HUES64 (cell line): ENCODE results near the gene KLHL25.

Experiments
- H3K27ac ChIP-seq: 2 replicates; pipeline ENCODE4 v1.7.0; 2013; ENCODE audit warnings: low read depth, low read length, inconsistent platforms
- H3K27me3 ChIP-seq: 2 replicates; pipeline ENCODE4 v1.6.1; 2013; ENCODE audit warnings: mild to moderate bottlenecking, low read length; ENCODE audit not compliant: insufficient read depth
- H3K36me3 ChIP-seq: 2 replicates; pipeline ENCODE4 v1.6.1; 2013; ENCODE audit warnings: mild to moderate bottlenecking, low read length; ENCODE audit not compliant: insufficient read depth
- H3K4me1 ChIP-seq: 2 replicates; pipeline ENCODE4 v1.6.1; 2013; ENCODE audit warnings: mild to moderate bottlenecking, low read length, moderate library complexity; ENCODE audit not compliant: insufficient read depth
- H3K4me3 ChIP-seq: 2 replicates; pipeline ENCODE4 v1.5.1; 2013; ENCODE audit warnings: mild to moderate bottlenecking, low read length, moderate library complexity
- H3K9ac ChIP-seq: 2 replicates; pipeline ENCODE4 v1.6.1; 2013; ENCODE audit warnings: mild to moderate bottlenecking, low read depth, low read length
- H3K9me3 ChIP-seq: 2 replicates; pipeline ENCODE4 v1.6.1; 2013; ENCODE audit warnings: low read depth, low read length; ENCODE audit not compliant: insufficient read depth
- WGBS: fragments of 150-250, 120-280 bp; methylation state at CpG from one replicate; pipeline ENCODE4 v1.1.7; 2013; ENCODE audit warnings: missing lambda C conversion rate; 5-methylcytosine and 5-hydroxymethylcytosine counted together

KLHL25 gene

GRCh38 chr15:85750319-85751290 is 44.1 kb downstream of the KLHL25 start:
- Histone ChIP-seq H3K4me1 (peaks cover 48% of the 10 kb centered on the region), H3K9ac (0 out of 2 replicates have a peak overlapping the region, but pooled peaks have one; percentile 0), H3K36me3 (peaks cover 34% of the 10 kb centered on the region), H3K27me3 (no peaks in the 10 kb centered on the region), H3K27ac (peak overlapping the region; percentile 81), H3K4me3 (peak overlapping the region; percentile 39; the same call in 1 of the 2 replicates), H3K9me3 (no peaks in the 10 kb centered on the region)
- WGBS, result 56% methylated on average over 27 of the region's 27 CpGs

- peaks cover 42% of the 10 kb centered on the region for H3K36me3 ChIP-seq
Measured at GRCh38 chr15:85749261-85750151, 45.2 kb downstream of the KLHL25 start.

GRCh38 chr15:85748729-85749128 is 46.0 kb downstream of the KLHL25 start:
- Histone ChIP-seq H3K9me3 (no peaks in the 10 kb centered on the region), H3K27ac (no peak overlapping the region), H3K9ac (no peak overlapping the region), H3K4me3 (no peak overlapping the region), H3K36me3 (peaks cover 50% of the 10 kb centered on the region), H3K27me3 (no peaks in the 10 kb centered on the region), H3K4me1 (peaks cover 48% of the 10 kb centered on the region)
- WGBS, result 62% methylated on average over 11 of the region's 11 CpGs

More at GRCh38 chr15:85749261-85750151, 45.2 kb downstream of the KLHL25 start:
- no peaks in the 10 kb centered on the region for H3K27me3 ChIP-seq
- 87% methylated on average over 21 of the region's 21 CpGs for WGBS
- peaks cover 48% of the 10 kb centered on the region for H3K4me1 ChIP-seq
- H3K4me3 ChIP-seq, result no peak overlapping the region
- H3K9me3 ChIP-seq, result no peaks in the 10 kb centered on the region
- no peak overlapping the region for H3K9ac ChIP-seq
- no peak overlapping the region for H3K27ac ChIP-seq

- no peak overlapping the region for H3K27ac ChIP-seq
- peaks cover 56% of the 10 kb centered on the region for H3K36me3 ChIP-seq
- no peaks in the 10 kb centered on the region for H3K27me3 ChIP-seq
- H3K9me3 ChIP-seq, result no peaks in the 10 kb centered on the region
- H3K4me1 ChIP-seq, result peaks cover 48% of the 10 kb centered on the region
- H3K4me3 ChIP-seq, result no peak overlapping the region
- 90% methylated on average over 9 of the region's 9 CpGs for WGBS
- no peak overlapping the region for H3K9ac ChIP-seq
Measured at GRCh38 chr15:85748176-85748575, 46.5 kb downstream of the KLHL25 start.

GRCh38 chr15:85746641-85747040 is 48.1 kb downstream of the KLHL25 start:
- Histone ChIP-seq H3K9ac (no peak overlapping the region), H3K27ac (no peak overlapping the region), H3K9me3 (no peaks in the 10 kb centered on the region), H3K36me3 (peaks cover 59% of the 10 kb centered on the region), H3K27me3 (no peaks in the 10 kb centered on the region), H3K4me1 (peaks cover 37% of the 10 kb centered on the region), H3K4me3 (no peak overlapping the region)
- 94% methylated on average over 12 of the region's 12 CpGs for WGBS

GRCh38 chr15:85745525-85746150 is 49.1 kb downstream of the KLHL25 start:
- Histone ChIP-seq H3K9ac (no peak overlapping the region), H3K27me3 (no peaks in the 10 kb centered on the region), H3K36me3 (peaks cover 66% of the 10 kb centered on the region), H3K9me3 (no peaks in the 10 kb centered on the region), H3K27ac (no peak overlapping the region), H3K4me3 (no peak overlapping the region), H3K4me1 (peaks cover 29% of the 10 kb centered on the region)
- 92% methylated on average over 14 of the region's 14 CpGs for WGBS

GRCh38 chr15:85745023-85745422 is 49.7 kb downstream of the KLHL25 start:
- no peaks in the 10 kb centered on the region for H3K9me3 ChIP-seq
- H3K36me3 ChIP-seq, result peaks cover 71% of the 10 kb centered on the region
- WGBS, result 97% methylated on average over 12 of the region's 12 CpGs
- H3K27ac ChIP-seq, result no peak overlapping the region
- no peaks in the 10 kb centered on the region for H3K27me3 ChIP-seq
- H3K4me3 ChIP-seq, result no peak overlapping the region
- no peak overlapping the region for H3K9ac ChIP-seq
- H3K4me1 ChIP-seq, result peaks cover 25% of the 10 kb centered on the region

GRCh38 chr15:85744579-85744978 is 50.1 kb downstream of the KLHL25 start:
- no peaks in the 10 kb centered on the region for H3K27me3 ChIP-seq
- H3K27ac ChIP-seq, result no peak overlapping the region
- no peaks in the 10 kb centered on the region for H3K9me3 ChIP-seq
- 96% methylated on average over 10 of the region's 10 CpGs for WGBS
- H3K4me3 ChIP-seq, result no peak overlapping the region
- peaks cover 74% of the 10 kb centered on the region for H3K36me3 ChIP-seq
- peaks cover 23% of the 10 kb centered on the region for H3K4me1 ChIP-seq
- no peak overlapping the region for H3K9ac ChIP-seq

GRCh38 chr15:85743392-85744055 is 51.2 kb downstream of the KLHL25 start:
- H3K27me3 ChIP-seq, result no peaks in the 10 kb centered on the region
- no peak overlapping the region for H3K4me3 ChIP-seq
- H3K9me3 ChIP-seq, result no peaks in the 10 kb centered on the region
- peaks cover 12% of the 10 kb centered on the region for H3K4me1 ChIP-seq
- peaks cover 74% of the 10 kb centered on the region for H3K36me3 ChIP-seq
- 93% methylated on average over 14 of the region's 14 CpGs for WGBS
- no peak overlapping the region for H3K27ac ChIP-seq
- no peak overlapping the region for H3K9ac ChIP-seq

- no peak overlapping the region for H3K9ac ChIP-seq
- H3K9me3 ChIP-seq, result no peaks in the 10 kb centered on the region
- H3K27ac ChIP-seq, result no peak overlapping the region
- H3K4me1 ChIP-seq, result peaks cover under 1% of the 10 kb centered on the region; the same call in 1 of the 2 replicates
- no peak overlapping the region for H3K4me3 ChIP-seq
- peaks cover 70% of the 10 kb centered on the region for H3K36me3 ChIP-seq
- no peaks in the 10 kb centered on the region for H3K27me3 ChIP-seq
- 85% methylated on average over 8 of the region's 8 CpGs for WGBS
Measured at GRCh38 chr15:85742186-85742821, 52.4 kb downstream of the KLHL25 start.
